Panc1 (cell line): ENCODE results near the gene PARVG. TPM values are rescaled to one million over a fixed set of nuclear protein-coding genes. Genes with fewer than 3 reads are reported as not detected.

Experiments used
- ATAC-seq: fragments of 200-7000 bp; cut with Tn5 transposase; 2 replicates; pipeline ENCODE4 v1.9.1; 2020; ENCODE audit warnings: mild to moderate bottlenecking, moderate library complexity
- BruUV-seq: library from RNA; stranded (reverse); fragments of 400-500 nt; replicated peaks from 2 replicates; lab custom pipeline; 2021; lab: Mats Ljungman, UMichigan
- CTCF ChIA-PET: fragments of 300-600 bp; sonication (Branson Sonifier 250); formaldehyde crosslinking; loops from one replicate; lab custom pipeline; 2022; ENCODE audit warnings: antibody characterized with exemption; lab: Charles Lee
- POLR2A ChIA-PET: fragments of 300-600 bp; sonication (Branson Sonifier 250); formaldehyde crosslinking; loops from one replicate; lab custom pipeline; 2022; ENCODE audit warnings: antibody characterized with exemption; lab: Charles Lee
- DNase-seq: peaks from one replicate; pipeline ENCODE4 v3.0.0-alpha.2; 2010; ENCODE audit warnings: low read depth, low spot score
- H3K27ac ChIP-seq: 2 replicates; pipeline ENCODE4 v1.5.1; 2011; ENCODE audit warnings: mild to moderate bottlenecking, low read length, inconsistent platforms
- H3K27me3 ChIP-seq: fragments of 200-500 bp; sonication (Bioruptor generic); 2 replicates; pipeline ENCODE4 v1.6.0; 2014; ENCODE audit warnings: low read length, inconsistent platforms; ENCODE audit not compliant: control insufficient read depth, insufficient read depth
- H3K36me3 ChIP-seq: fragments of 200-500 bp; sonication (Bioruptor generic); 2 replicates; pipeline ENCODE4 v1.5.1; 2014; ENCODE audit warnings: inconsistent platforms, mild to moderate bottlenecking, low read length, moderate library complexity; ENCODE audit not compliant: control insufficient read depth, insufficient read depth
- H3K4me1 ChIP-seq: 2 replicates; pipeline ENCODE4 v1.5.1; 2011; ENCODE audit warnings: inconsistent platforms, mild to moderate bottlenecking, low read length, moderate library complexity; ENCODE audit not compliant: control insufficient read depth, insufficient read depth
- H3K4me3 ChIP-seq, 2 experiments: 2 replicates each; pipeline ENCODE4 v1.5.1; 2011 to 2012; ENCODE audit warnings: low read depth in 2 of 2, low read length in 2 of 2, mild to moderate bottlenecking in 2 of 2, inconsistent platforms in 1 of 2, moderate library complexity in 1 of 2
- H3K9me3 ChIP-seq: fragments of 200-500 bp; sonication (Bioruptor generic); 2 replicates; pipeline ENCODE4 v1.5.1; 2014; ENCODE audit warnings: low read depth, mild to moderate bottlenecking, inconsistent platforms, low read length, moderate library complexity; ENCODE audit not compliant: control insufficient read depth, insufficient read depth
- POLR2AphosphoS5 ChIP-seq: IDR thresholded peaks from 2 replicates; pipeline ENCODE4 v1.6.1; 2012; ENCODE audit warnings: mild to moderate bottlenecking, low read depth, low read length, moderate library complexity
- REST ChIP-seq, 2 experiments: IDR thresholded peaks; 2 replicates each; pipeline ENCODE4 v1.6.1; 2011 to 2012; ENCODE audit warnings: low read depth in 2 of 2, control low read depth in 1 of 2, low read length in 1 of 2, mild to moderate bottlenecking in 1 of 2, moderate library complexity in 1 of 2; ENCODE audit not compliant: insufficient read depth in 1 of 2
- SIN3A ChIP-seq: IDR thresholded peaks from 2 replicates; pipeline ENCODE4 v1.6.1; 2012; ENCODE audit warnings: low read depth, mild to moderate bottlenecking, low read length, moderate library complexity, borderline replicate concordance; ENCODE audit not compliant: insufficient read depth
- TCF7L2 ChIP-seq: IDR thresholded peaks from 2 replicates; pipeline ENCODE4 v1.6.1; 2011; ENCODE audit warnings: mild to moderate bottlenecking, low read depth, low read length, inconsistent platforms
- in situ Hi-C: cut with HindIII; loops from 2 replicates; pipeline ENCODE4 v1.10.0; 2016; ENCODE audit warnings: low sequenced_read_pairs, low pct_unique_long_range_greater_than_20kb
- intact Hi-C: fragments of 100-400 bp; cut with micrococcal nuclease; formaldehyde crosslinking; loops from one replicate; pipeline ENCODE4 v1.10.0; 2022; ENCODE audit not compliant: unreplicated experiment
- total RNA-seq: library from RNA; stranded (reverse); gene quantifications from one replicate; pipeline ENCODE4 v1.2.1, GENCODE V29; 2021; ENCODE audit not compliant: unreplicated experiment
- TF ChIP-seq, protein P1 (sequence below): fragments of 450-650 bp; IDR thresholded peaks from 2 replicates; pipeline ENCODE4 v1.5.1; 2017; ENCODE audit warnings: mild to moderate bottlenecking

PARVG gene
- total RNA-seq, 1 experiment from 2014 or later: 0.21 TPM

DNA sequence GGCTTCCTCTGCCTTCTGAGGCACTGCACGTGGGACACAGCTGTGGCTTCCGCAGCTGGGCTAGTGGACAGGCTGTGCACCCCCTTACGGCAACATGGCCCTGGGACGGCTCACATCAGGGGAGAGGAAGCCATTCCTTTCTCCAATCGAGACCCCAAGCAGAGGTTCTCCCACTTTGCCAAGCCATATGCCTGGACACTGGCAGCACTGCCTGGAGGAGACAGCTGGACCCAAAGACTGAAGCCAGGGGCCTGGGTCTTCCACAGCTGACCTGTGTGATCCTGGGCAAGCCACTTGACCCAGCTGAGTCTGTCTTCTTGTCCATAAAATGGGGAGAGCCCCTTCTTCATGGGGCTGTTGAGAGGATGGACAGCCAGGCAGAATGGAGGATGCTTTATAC lies 66.6 kb downstream of the PARVG start:
- TF ChIP-seq SIN3A (no peak), REST (IDR thresholded peaks at IDR 0.05; ENCODE audit: insufficient read depth in 1 of 2, low read depth in 2 of 2, low read length in 1 of 2) (no peak), TCF7L2 (no peak), POLR2AphosphoS5 (no peak)
- TF ChIP-seq, protein P1, sequence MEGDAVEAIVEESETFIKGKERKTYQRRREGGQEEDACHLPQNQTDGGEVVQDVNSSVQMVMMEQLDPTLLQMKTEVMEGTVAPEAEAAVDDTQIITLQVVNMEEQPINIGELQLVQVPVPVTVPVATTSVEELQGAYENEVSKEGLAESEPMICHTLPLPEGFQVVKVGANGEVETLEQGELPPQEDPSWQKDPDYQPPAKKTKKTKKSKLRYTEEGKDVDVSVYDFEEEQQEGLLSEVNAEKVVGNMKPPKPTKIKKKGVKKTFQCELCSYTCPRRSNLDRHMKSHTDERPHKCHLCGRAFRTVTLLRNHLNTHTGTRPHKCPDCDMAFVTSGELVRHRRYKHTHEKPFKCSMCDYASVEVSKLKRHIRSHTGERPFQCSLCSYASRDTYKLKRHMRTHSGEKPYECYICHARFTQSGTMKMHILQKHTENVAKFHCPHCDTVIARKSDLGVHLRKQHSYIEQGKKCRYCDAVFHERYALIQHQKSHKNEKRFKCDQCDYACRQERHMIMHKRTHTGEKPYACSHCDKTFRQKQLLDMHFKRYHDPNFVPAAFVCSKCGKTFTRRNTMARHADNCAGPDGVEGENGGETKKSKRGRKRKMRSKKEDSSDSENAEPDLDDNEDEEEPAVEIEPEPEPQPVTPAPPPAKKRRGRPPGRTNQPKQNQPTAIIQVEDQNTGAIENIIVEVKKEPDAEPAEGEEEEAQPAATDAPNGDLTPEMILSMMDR: no peak
- Histone ChIP-seq H3K36me3 (no peaks in the 10 kb centered on the region), H3K4me3 (no peak overlapping the region), H3K27ac (no peak overlapping the region), H3K27me3 (no peaks in the 10 kb centered on the region; the same call in 1 of the 2 replicates), H3K4me1 (no peaks in the 10 kb centered on the region), H3K9me3 (no peaks in the 10 kb centered on the region)
- no peak for DNase-seq
- CTCF ChIA-PET: no interaction called here
- ATAC-seq: no peak
- POLR2A ChIA-PET: no interaction called here
- BruUV-seq: no TSS peak
- in situ Hi-C loops (no loop called here), intact Hi-C loops (no loop called here)

- in situ Hi-C loops: no loop called here
- ChIA-PET CTCF (no interaction called here), POLR2A (no interaction called here)
- no peak for ATAC-seq
- Histone ChIP-seq H3K36me3 (no peaks in the 10 kb centered on the region), H3K4me1 (no peaks in the 10 kb centered on the region), H3K27ac (no peak overlapping the region), H3K27me3 (no peaks in the 10 kb centered on the region; the same call in 1 of the 2 replicates), H3K4me3 (no peak overlapping the region), H3K9me3 (no peaks in the 10 kb centered on the region)
- no TSS peak for BruUV-seq
- intact Hi-C loops: no loop called here
- TF ChIP-seq SIN3A (no peak), TCF7L2 (no peak), POLR2AphosphoS5 (no peak), REST (IDR thresholded peaks at IDR 0.05; ENCODE audit: insufficient read depth in 1 of 2, low read depth in 2 of 2, low read length in 1 of 2) (no peak)
- TF ChIP-seq, protein P1: no peak
- no peak for DNase-seq
These were observed 67.5 kb downstream of the PARVG start for GRCh38 chr22:44247923-44248892.
